HG02623 (cell line): Measurements from ENCODE around the gene ULBP3.

Experiments used
- ATAC-seq: cut with Tn5 transposase; IDR thresholded peaks from one replicate; pipeline ENCODE4 v1.9.1; 2021; ENCODE audit warnings: moderate library complexity; ENCODE audit not compliant: unreplicated experiment

The ULBP3 gene

GRCh38 chr6:150068720-150069648 is at the start of gene ULBP3:
Gene ULBP3, minus strand, starts transcription at chr6:150069121. Its CDS starts 55 bp downstream, at chr6:150069066.
- peak; percentile 73 for ATAC-seq

DNA sequence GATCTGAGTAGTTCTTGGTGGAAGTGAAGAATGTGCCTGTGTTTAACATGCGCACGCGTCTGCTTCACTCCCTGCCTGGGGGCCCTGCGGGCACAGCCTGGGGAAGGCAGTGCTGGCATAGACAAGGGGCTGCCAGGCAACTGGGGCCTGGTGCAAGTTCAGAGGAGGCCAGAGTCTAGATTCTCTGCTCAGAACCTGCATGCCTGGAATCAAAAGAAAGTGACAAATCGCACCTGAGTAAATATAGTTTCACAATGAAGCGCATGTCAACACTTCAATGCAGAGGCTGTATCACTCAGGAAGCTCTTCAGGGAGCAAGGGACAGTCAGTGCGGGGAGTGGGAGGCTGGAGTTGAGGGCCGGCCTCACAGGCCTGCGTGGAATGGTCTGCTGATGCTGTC is 49.7 kb upstream of the ULBP3 start:
- no peak for ATAC-seq

GRCh38 chr6:150118203-150118602 is 49.3 kb upstream of the ULBP3 start:
- no peak for ATAC-seq

DNA sequence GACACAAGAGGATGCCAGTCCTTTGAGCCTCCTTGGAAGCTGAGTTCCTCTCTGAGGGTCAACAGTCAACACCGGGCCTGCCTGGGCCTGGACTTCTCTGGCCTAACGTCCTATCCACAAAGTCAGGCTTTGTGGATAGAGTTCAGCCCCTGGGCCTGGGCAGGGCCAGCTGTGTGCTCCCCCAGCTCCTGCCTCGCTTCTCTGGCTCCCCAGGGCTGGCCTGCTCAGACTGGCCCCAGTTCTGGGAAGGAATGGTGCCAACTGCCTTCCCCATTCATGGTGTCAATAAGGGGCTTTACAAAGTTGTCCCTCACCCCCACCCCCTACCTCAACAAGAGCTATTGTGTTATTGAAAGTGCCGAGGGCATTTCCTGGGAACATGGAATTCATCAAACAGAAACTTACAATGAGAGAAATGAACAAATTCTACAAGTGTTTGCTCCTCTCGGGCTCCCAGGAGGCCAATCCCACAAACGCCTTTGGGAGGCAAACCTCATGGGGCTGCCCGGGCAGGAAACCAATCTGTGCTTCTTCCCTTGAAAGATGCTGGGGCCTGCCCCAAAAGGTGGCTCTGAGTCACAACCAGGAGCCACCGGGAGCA is 47.4 kb upstream of the ULBP3 start:
- ATAC-seq = no peak

DNA sequence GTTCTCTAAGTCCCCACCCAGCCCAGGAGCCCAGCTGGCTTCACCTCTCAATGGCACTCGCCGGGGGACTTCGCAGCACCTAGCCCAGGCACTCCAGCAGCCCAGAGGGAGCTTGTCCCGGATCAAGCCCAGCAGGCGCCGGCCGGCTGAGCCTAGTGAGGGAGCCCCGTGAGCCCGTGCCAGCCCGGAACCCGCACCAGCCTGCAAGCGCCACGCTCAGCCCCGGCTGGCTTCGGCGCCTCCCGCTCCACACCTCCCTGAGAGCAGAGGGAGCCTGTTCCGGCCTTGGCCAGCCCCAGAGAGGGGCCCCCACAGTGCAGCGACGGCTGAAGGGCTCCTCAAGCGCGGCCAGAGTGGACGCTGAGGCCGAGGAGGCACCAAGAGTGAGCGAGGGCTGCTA is 46.8 kb upstream of the ULBP3 start:
- no peak for ATAC-seq

DNA sequence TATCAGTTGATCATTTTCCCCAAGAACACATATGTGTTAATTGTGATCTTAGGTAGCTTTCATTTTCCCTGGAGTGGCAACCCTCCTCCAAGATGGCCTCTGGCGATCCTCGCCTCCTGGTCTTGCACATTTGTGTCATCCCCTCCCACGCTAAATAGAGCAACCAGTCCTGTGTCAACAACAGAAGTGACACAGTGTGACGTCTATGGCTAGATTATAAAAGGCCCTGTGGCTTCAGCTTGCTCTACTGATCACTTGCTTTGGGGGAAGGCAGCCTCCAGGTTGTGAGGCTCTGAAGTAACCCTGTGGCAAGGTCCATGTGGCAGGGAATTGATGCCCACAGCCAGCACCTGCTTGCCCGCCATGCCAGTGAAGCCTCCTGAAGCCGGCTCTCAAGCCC is 43.3 kb upstream of the ULBP3 start:
- no peak for ATAC-seq

DNA sequence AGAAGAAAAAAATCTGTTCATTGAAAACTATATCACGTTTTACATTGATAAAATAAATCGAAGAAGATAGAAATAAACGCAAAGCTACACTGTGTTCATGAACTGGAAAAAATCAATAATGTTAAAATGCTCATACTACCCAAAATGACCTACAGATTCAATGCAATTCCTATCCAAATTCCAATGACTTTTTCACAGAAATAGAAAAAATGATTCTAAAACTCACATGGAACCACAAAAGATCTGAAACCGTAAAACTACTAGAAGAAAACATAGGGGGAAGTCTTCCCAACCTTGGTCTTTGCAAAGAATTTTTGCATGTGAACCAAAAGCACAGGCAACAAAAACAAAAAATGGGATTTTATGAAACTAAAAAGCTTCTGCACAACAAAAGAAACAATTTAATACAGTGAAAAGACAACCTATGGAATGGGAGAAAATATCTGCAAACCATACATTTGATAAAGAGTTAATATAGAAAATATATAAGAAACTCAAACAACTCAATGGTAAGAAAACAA is 33.9 kb upstream of the ULBP3 start:
- ATAC-seq = no peak

DNA sequence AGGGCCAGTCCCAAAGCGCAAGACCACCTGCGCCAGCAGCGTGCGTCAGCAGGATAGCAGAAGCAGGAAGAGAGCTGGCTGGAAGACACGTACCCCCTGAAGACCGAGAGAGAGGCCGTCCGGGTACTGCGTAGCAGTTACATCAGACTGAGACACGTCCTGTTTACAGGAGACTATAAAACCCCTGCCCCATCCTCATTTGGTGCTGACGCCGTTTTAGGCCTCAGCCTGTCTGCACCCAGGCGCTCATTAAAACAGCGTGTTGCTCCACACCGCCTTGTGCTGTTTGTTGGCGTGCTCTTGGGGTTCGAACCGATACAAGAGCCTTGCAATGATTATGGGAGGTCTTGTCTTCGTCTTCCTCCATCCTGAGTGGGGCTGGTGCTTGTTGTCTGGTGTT is 31.8 kb upstream of the ULBP3 start:
- ATAC-seq = no peak

GRCh38 chr6:150099953-150100352 is 31.0 kb upstream of the ULBP3 start:
- ATAC-seq = no peak

DNA sequence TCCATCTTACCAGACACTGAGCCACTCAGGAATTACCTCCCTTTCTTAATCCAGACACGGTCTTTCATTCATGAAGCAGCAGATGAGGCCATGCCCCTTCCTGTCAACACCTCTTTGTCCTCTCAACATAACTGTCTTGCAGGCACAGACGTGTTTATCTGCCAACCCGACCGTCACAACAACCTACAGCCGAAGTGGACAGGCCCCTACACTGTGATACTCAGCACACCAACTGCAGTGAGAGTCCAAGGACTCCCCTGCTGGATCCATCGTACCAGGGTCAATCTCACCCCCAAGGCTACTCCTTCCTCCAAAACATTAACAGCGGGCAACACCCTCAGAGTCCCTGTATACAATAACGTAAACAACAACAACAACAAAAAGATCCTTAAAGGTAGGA is 30.6 kb upstream of the ULBP3 start:
- no peak for ATAC-seq

GRCh38 chr6:150098155-150098554 is 29.2 kb upstream of the ULBP3 start:
- no peak for ATAC-seq

DNA sequence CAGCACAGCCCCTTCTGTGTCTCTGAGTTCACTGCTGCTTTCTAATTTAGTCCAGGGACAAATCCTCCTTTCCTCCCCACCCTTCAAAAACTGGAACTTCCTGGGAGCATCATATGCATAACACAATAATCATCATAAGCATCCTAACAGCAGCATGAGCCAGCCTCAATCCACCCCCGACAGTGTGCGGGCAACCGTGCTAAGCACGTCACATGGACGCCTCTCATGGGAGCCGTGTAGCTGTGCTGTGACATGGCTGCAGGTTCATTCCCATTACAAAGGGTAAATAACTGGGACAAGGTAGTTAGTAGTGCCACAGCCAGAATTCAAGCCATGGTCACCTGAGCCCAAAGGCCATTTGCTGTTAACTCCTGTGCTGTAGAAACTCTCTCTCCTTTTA is 24.5 kb upstream of the ULBP3 start:
- no peak for ATAC-seq

GRCh38 chr6:150091476-150091875 is 22.6 kb upstream of the ULBP3 start:
- ATAC-seq = no peak

DNA sequence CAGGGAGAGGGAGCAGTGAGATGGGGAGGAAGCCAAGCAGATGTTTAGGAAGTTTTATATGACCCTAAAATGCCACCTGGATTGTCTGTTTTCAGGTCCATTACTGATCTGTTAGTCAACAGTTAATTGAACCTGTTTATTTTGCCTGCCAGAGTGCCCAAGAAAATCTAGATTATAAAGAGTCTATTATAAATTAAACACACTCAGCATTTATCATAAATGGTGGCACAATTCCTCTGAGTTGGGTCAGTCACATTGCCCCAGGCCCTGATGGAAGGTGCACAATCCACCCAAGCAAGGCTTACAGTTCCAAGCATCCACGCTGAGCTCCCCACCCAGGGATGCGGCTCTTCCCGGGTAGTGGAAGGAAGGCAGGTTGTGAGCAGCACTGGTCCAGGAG is 21.4 kb upstream of the ULBP3 start:
- ATAC-seq = no peak

DNA sequence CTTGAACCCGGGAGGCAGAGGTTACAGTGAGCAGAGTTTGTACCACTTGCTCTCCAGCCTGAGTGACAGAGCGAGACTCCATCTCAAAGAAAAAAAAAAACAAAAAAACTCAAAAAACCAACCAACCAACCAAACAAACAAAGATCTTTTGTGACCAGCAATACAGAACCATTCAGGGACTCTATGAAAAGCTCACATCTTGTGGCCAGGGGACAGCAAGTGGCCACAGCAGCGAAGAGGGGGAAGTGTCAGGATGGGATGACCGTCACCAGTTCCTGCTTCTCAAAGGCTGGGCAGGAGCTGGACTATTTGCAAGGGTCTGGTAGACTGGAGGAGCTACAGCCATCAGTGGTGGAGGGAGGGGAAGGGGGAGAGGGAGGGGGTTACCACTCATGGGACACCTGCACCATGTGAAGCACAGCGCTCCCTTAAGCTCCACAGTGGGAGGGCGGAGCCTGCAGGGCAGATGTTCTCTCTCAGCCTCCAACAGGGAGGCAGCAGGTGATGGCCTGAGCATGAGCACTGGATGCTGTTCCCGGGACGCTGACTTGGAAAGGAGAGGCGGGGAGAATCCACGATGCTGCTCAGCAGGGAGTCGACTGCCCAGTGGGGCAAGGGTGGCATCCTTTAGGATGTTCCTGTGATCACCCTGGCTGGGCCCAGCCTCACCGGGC is 19.7 kb upstream of the ULBP3 start:
- ATAC-seq = no peak

DNA sequence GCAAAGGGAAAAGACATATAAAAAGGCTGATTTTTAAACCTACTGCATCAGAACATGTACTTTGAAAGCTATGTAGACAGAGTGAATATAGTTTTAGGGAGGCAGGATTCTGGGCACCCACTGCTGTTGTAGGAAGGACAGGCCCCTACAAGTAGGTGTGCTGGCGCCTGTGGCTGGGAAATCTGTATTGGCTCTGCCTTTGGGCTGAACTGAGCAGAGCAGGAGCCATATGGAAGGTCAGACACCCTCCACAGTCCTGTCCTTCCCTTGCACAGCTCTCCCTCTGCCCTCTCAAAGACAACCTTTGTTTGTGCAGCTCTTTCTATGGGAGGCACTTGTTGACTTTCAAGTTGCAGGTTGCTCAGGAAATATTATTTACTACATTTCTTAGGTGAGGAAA is 18.4 kb upstream of the ULBP3 start:
- no peak for ATAC-seq

DNA sequence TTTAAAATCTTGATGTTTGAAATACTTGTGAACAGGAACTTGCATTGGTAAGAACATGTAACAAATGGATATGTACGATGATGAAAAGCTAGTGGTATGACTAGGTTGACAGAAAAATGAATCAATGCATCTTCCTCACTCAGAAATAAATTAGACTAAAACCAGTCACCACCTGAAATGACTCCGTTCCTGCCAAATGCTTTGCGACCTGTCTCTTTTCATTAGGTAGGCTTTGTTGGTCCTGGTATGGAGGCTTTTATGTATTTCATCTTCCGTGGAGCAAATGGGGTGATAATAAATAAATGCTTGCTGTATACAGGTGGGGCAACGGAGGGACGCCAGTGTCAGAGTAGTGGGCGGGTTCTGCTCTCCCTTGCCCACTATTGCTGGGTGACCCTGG is 17.1 kb upstream of the ULBP3 start:
- no peak for ATAC-seq

GRCh38 chr6:150084426-150084825 is 15.5 kb upstream of the ULBP3 start:
- no peak for ATAC-seq

DNA sequence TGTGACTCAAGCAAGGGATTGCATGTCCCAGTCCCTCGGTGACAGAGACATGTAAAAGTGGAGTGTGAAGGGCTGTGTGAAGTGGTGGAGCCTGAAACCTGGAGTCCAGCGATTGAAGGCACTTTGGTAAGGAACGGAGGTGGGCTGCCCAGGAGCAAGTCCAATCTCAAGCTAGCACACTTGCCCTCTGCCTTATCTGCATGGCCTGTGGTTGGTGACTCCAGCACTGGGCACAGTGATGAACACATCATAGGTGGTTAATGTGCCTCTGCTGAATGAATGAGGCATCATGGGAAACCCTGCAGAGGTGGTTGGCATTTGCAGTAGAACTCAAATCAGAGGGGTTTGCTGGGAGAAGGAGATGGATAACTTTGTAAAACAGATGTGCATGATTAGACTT is 14.9 kb upstream of the ULBP3 start:
- no peak for ATAC-seq

GRCh38 chr6:150081702-150082101 is 12.8 kb upstream of the ULBP3 start:
- ATAC-seq = no peak

DNA sequence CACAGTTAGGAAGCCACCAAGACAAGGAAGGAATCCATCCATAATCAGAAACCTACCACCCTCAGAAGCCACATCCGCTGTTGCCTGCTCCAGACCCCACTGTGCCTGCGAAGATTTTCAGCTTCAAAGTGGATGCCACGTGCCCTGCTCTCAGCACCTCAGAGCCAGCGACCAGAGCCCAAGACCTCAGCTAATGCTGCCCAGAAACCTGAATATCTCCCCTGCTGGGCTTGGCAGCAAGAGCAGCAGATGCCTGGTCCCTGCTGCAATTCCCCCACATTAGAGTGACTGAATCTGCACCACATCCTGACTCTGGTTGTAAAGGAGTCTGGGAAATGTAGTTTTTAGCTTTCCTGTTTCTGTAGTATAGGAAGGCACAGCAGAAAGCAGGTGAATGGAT is 10.7 kb upstream of the ULBP3 start:
- ATAC-seq = no peak

DNA sequence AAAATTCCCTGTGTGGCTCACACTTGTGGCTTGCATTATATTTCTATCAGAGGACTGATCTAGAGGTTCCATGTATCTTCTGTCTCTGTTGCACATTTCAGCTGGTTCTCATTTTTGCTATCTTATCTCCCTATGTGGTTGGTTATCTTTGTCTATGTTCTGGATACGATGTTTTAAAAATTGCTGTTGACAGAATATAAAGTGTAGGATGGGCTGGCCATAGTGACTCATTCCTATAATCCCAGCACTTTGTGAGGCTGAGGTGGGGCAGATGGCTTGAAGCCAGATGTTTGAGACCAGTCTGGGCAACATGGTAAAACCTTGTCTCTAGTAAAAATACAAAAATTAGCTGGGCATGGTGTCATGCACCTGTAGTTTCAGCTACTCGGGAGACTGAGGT is 9.9 kb upstream of the ULBP3 start:
- no peak for ATAC-seq
